Stromal cell of bone marrow (primary cell): Measurements from ENCODE around the gene PCDHB6.
"Not testable (repeated sequence)": the region's sequence is repeated elsewhere in the genome, so short reads cannot be mapped to it uniquely, and the experiment has no call there.

Experiments used
- DNase-seq: peaks from one replicate; pipeline ENCODE4 v3.0.0-alpha.2; 2012; ENCODE audit warnings: low read depth

PCDHB6 gene

GRCh38 chr5:141172381-141173204, 22.7 kb downstream of the PCDHB6 start, which contains the start of gene PCDHB7:
TSS of gene PCDHB7 (plus strand) at chr5:141172644. CDS start at chr5:141172836, 192 bp downstream.
- no peak for DNase-seq

GRCh38 chr5:141174291-141175104, 24.6 kb downstream of the PCDHB6 start:
- not testable (repeated sequence) for DNase-seq

- DNase-seq: no peak
Observed at GRCh38 chr5:141175933-141176332, 26.1 kb downstream of the PCDHB6 start.

- not testable (repeated sequence) for DNase-seq
Observed at GRCh38 chr5:141177577-141178191, 27.8 kb downstream of the PCDHB6 start, which contains the start of gene PCDHB8. TSS of gene PCDHB8 (plus strand) at chr5:141177790. CDS start at chr5:141178035, 245 bp downstream.

GRCh38 chr5:141179371-141179770, 29.5 kb downstream of the PCDHB6 start:
- not testable (repeated sequence) for DNase-seq

GRCh38 chr5:141179876-141180275, 30.0 kb downstream of the PCDHB6 start:
- DNase-seq: not testable (repeated sequence)

GRCh38 chr5:141180313-141180712, 30.5 kb downstream of the PCDHB6 start:
- DNase-seq: no peak

- peak; percentile 15 for DNase-seq
Observed at GRCh38 chr5:141182248-141182647, 32.4 kb downstream of the PCDHB6 start, which contains the start of gene PCDHB16. TSS of gene PCDHB16 (plus strand) at chr5:141182387. CDS start at chr5:141182560, 173 bp downstream.

- not testable (repeated sequence) for DNase-seq
Observed at GRCh38 chr5:141184117-141184855, 34.4 kb downstream of the PCDHB6 start.

GRCh38 chr5:141186897-141187512, 37.1 kb downstream of the PCDHB6 start, which contains the start of gene PCDHB9:
TSS of gene PCDHB9 (plus strand) at chr5:141187161. CDS start at chr5:141187319, 158 bp downstream.
- no peak for DNase-seq

- not testable (repeated sequence) for DNase-seq
Observed at GRCh38 chr5:141188682-141189081, 38.8 kb downstream of the PCDHB6 start.

- not testable (repeated sequence) for DNase-seq
Observed at GRCh38 chr5:141189131-141189530, 39.3 kb downstream of the PCDHB6 start.

- no peak for DNase-seq
Observed at GRCh38 chr5:141192110-141192725, 42.4 kb downstream of the PCDHB6 start, which contains the start of gene PCDHB10. TSS of gene PCDHB10 (plus strand) at chr5:141192353. CDS start at chr5:141192553, 200 bp downstream.

GRCh38 chr5:141194332-141194731, 44.5 kb downstream of the PCDHB6 start:
- not testable (repeated sequence) for DNase-seq

GRCh38 chr5:141196363-141196762, 46.5 kb downstream of the PCDHB6 start:
- no peak for DNase-seq

- DNase-seq: no peak
Observed at GRCh38 chr5:141199359-141200235, 49.7 kb downstream of the PCDHB6 start, which contains the start of gene PCDHB11. TSS of gene PCDHB11 (plus strand) at chr5:141199627. CDS start at chr5:141199775, 148 bp downstream.

- DNase-seq: not testable (repeated sequence)
Observed at GRCh38 chr5:141201126-141201525, 51.3 kb downstream of the PCDHB6 start.

- DNase-seq: not testable (repeated sequence)
Observed at GRCh38 chr5:141201646-141202045, 51.8 kb downstream of the PCDHB6 start.
